Lung (tissue), 12 donors: Measurements from ENCODE around the gene TMCC3. TPM values are rescaled to one million over a fixed set of nuclear protein-coding genes. Genes with fewer than 3 reads are reported as not detected.

Experiments used
- ATAC-seq: fragments of 200-7000 bp; cut with Tn5 transposase; one replicate; pipeline ENCODE4 v1.9.1; 2020; ENCODE audit warnings: moderate number of reproducible peaks; ENCODE audit not compliant: insufficient read depth, low FRiP score
- DNase-seq, 3 donors: peaks; one replicate each; pipeline ENCODE4 v3.0.0-alpha.2; 2013 to 2017
- H3K27ac ChIP-seq, 2 donors: one replicate each; pipeline ENCODE4 v1.5.1; 2013; ENCODE audit warnings: mild to moderate bottlenecking in 2 of 2, moderate library complexity in 2 of 2, control low read depth in 1 of 2, inconsistent platforms in 1 of 2, low read depth in 1 of 2, low read length in 1 of 2
- H3K27me3 ChIP-seq, 3 donors: one replicate each; pipeline ENCODE4 v1.5.1; 2013; ENCODE audit warnings: low read length in 2 of 3; ENCODE audit not compliant: control insufficient read depth in 3 of 3, insufficient read depth in 3 of 3
- H3K36me3 ChIP-seq, 4 donors: one replicate each; pipeline ENCODE4 v1.5.1; 2013; ENCODE audit warnings: low read length in 4 of 4, mild to moderate bottlenecking in 1 of 4, moderate library complexity in 1 of 4; ENCODE audit not compliant: control insufficient read depth in 4 of 4, insufficient read depth in 4 of 4
- H3K4me1 ChIP-seq, 5 donors: one replicate each; pipeline ENCODE4 v1.5.1; 2013; ENCODE audit warnings: low read length in 5 of 5, mild to moderate bottlenecking in 2 of 5, moderate library complexity in 1 of 5; ENCODE audit not compliant: control insufficient read depth in 5 of 5, insufficient read depth in 5 of 5
- H3K4me3 ChIP-seq: one replicate; pipeline ENCODE4 v1.5.1; 2013; ENCODE audit warnings: mild to moderate bottlenecking, control low read depth, moderate library complexity
- H3K9ac ChIP-seq, 2 donors: one replicate each; pipeline ENCODE4 v1.5.1; 2013; ENCODE audit warnings: low read length in 2 of 2, control low read depth in 1 of 2; ENCODE audit not compliant: insufficient read depth in 1 of 2
- H3K9me3 ChIP-seq, 4 donors: one replicate each; pipeline ENCODE4 v1.5.1; 2013; ENCODE audit warnings: low read length in 3 of 4, mild to moderate bottlenecking in 1 of 4, moderate library complexity in 1 of 4; ENCODE audit not compliant: control insufficient read depth in 4 of 4, insufficient read depth in 3 of 4
- CTCF ChIP-seq: IDR thresholded peaks from 2 replicates; pipeline ENCODE4 v1.5.1; 2012; ENCODE audit warnings: mild to moderate bottlenecking; ENCODE audit errors: control extremely low read depth, extremely low read depth
- WGBS, 2 donors: extraction: QIAGEN DNeasy Blood & Tissue Kit; methylation state at CpG; one replicate each; pipeline ENCODE4 v1.1.7; 2013; 5-methylcytosine and 5-hydroxymethylcytosine counted together
- polyA plus RNA-seq, 2 donors: library from polyadenylated mRNA; stranded (reverse); fragments of 200-250 nt; gene quantifications; one replicate each; pipeline ENCODE4 v1.2.1, GENCODE V29; 2013
- total RNA-seq, 2 donors: library from RNA; depleted of rRNA in 1 of 2; stranded (reverse); fragments of >200 nt in 1 of 2; gene quantifications; one replicate each; pipeline ENCODE4 v1.2.1, GENCODE V29; 2014 to 2021
- donor health status: control.
- donor health status: control.
- donor health status: Bipolar disorder and iron deficiency.
- donor health status: healthy.
- donor health status: DM: yes; HTN: yes; CAD: no.

TMCC3 gene
- total and polyA plus RNA-seq, 4 donors, result 1.7 to 17.8 (median 7.6) TPM

- Histone ChIP-seq H3K9ac (no peak overlapping the region), H3K27ac (no peak overlapping the region), H3K36me3 (peaks cover 0 to 3% (median under 1%) of the 10 kb centered on the region in 4 donors), H3K4me3 (no peak overlapping the region), H3K27me3 (peaks cover 0 to 1% (median 0%) of the 10 kb centered on the region in 3 donors), H3K9me3 (no peaks in the 10 kb centered on the region), H3K4me1 (no peaks in the 10 kb centered on the region)
- DNase-seq, result no peak
- 98 to 99% methylated on average over 8 of the region's 8 CpGs for WGBS, 2 donors
- ATAC-seq, result no peak
- TF ChIP-seq CTCF, result no peak
These were observed 84.7 kb downstream of the TMCC3 start for GRCh38 chr12:94565683-94566082.

GRCh38 chr12:94563286-94563685 is 87.1 kb downstream of the TMCC3 start:
- Histone ChIP-seq H3K36me3 (no peaks in the 10 kb centered on the region), H3K27ac (no peak overlapping the region), H3K9ac (no peak overlapping the region), H3K4me3 (no peak overlapping the region), H3K4me1 (no peaks in the 10 kb centered on the region), H3K27me3 (peaks cover 0 to 5% (median 0%) of the 10 kb centered on the region in 3 donors), H3K9me3 (no peaks in the 10 kb centered on the region)
- WGBS, 2 donors, result 84 to 85% methylated on average over 5 of the region's 5 CpGs
- TF ChIP-seq CTCF, result no peak
- DNase-seq (peak in 1 of 3 donors; percentile 18), ATAC-seq (no peak)

GRCh38 chr12:94561943-94562411 is 88.4 kb downstream of the TMCC3 start:
- Histone ChIP-seq H3K9ac (no peak overlapping the region), H3K27me3 (peaks cover 0 to 5% (median 0%) of the 10 kb centered on the region in 3 donors), H3K4me1 (no peaks in the 10 kb centered on the region), H3K27ac (no peak overlapping the region), H3K4me3 (no peak overlapping the region), H3K9me3 (no peaks in the 10 kb centered on the region), H3K36me3 (no peaks in the 10 kb centered on the region)
- DNase-seq (peak in 2 of 3 donors; percentile 23 to 37), ATAC-seq (no peak)
- TF ChIP-seq CTCF, result no peak
- WGBS, 2 donors, result 78 to 83% methylated on average over 11 of the region's 11 CpGs
